Epithelial cell of prostate (primary cell): ENCODE data around the gene STOML3.

Source experiments
- DNase-seq: peaks from one replicate; pipeline ENCODE4 v3.0.0-alpha.2; 2011; ENCODE audit warnings: low read depth, low spot score
- H3K27ac ChIP-seq: fragments of 450-650 bp; 2 replicates; pipeline ENCODE4 v1.5.1; 2017; ENCODE audit warnings: mild to moderate bottlenecking

The STOML3 gene

DNA sequence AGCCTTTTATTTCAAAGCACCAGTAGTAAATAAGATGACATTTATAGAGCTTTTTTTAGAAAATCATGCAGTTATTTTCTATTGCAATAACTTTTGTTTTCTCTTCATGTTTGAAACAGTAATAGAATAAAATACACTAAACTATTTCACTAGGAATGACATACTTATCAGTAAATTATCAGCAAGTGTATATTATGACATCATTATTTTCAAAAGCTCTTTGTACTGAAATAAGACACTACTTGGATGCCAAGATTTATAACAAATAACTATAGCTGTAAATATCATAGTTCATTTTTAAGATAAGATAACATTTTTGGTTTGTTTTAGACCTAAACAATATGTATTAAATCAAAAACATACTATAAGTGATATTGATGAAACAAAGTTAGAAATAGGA lies 56.8 kb downstream of the STOML3 start:
- H3K27ac ChIP-seq, result no peak overlapping the region
- DNase-seq, result no peak

GRCh38 chr13:38922170-38922569 lies 68.5 kb downstream of the STOML3 start:
- H3K27ac ChIP-seq, result no peak overlapping the region
- DNase-seq, result no peak

GRCh38 chr13:38921081-38921480 lies 69.5 kb downstream of the STOML3 start:
- DNase-seq, result no peak
- H3K27ac ChIP-seq, result peak overlapping the region; percentile 21
